Measurements from ENCODE around the gene LRRK1. TPM values are rescaled to one million over a fixed set of nuclear protein-coding genes. Genes with fewer than 3 reads are reported as not detected.

LRRK1 gene
- total RNA-seq, 3 donors from 2014 or later (not counting 1 experiment from before 2014, with no cell fraction given), result 1.2 to 5.5 (median 3.2) TPM

GRCh38 chr15:101100593-101101442 lies 181.7 kb downstream of the LRRK1 start:
- intact Hi-C loops (cut with micrococcal nuclease), result no loop called here
- DNase-seq (no peak), ATAC-seq (no peak)
- Mint-ChIP-seq H3K27ac (no peak overlapping the region), H3K36me3 (no peaks in the 10 kb centered on the region), H3K4me1 (no peaks in the 10 kb centered on the region), H3K27me3 (ENCODE audit: low read depth in 2 of 2) (no peaks in the 10 kb centered on the region), H3K4me3 (no peak overlapping the region), H3K9me3 (no peaks in the 10 kb centered on the region)
- Histone ChIP-seq H3K4me1 (ENCODE audit: control insufficient read depth, insufficient read depth, low read length) (no peaks in the 10 kb centered on the region), H3K36me3 (ENCODE audit: control insufficient read depth, insufficient read depth, low read length) (no peaks in the 10 kb centered on the region), H3K4me3 (ENCODE audit: low read length) (no peak overlapping the region), H3K27me3 (ENCODE audit: control insufficient read depth, insufficient read depth, low read length) (no peaks in the 10 kb centered on the region), H3K27ac (ENCODE audit: low read length) (no peak overlapping the region), H3K9me3 (ENCODE audit: control insufficient read depth, insufficient read depth, low read length) (no peaks in the 10 kb centered on the region)
- 92% methylated on average over 29 of the region's 29 CpGs for WGBS (ENCODE audit: insufficient coverage)
- TF ChIP-seq CTCF (IDR thresholded peaks at IDR 0.05), result no peak

- H3K27ac Mint-ChIP-seq, result no peak overlapping the region
- WGBS (ENCODE audit: insufficient coverage), result 97% methylated on average over 3 of the region's 3 CpGs
- H3K27ac ChIP-seq (ENCODE audit: low read length), result no peak overlapping the region
- intact Hi-C loops (cut with micrococcal nuclease), result no loop called here
- no peaks in the 10 kb centered on the region for H3K4me1 ChIP-seq (ENCODE audit: control insufficient read depth, insufficient read depth, low read length)
- no peak overlapping the region for H3K4me3 ChIP-seq (ENCODE audit: low read length)
- no peaks in the 10 kb centered on the region for H3K4me1 Mint-ChIP-seq
- no peaks in the 10 kb centered on the region for H3K9me3 Mint-ChIP-seq
- no peaks in the 10 kb centered on the region for H3K9me3 ChIP-seq (ENCODE audit: control insufficient read depth, insufficient read depth, low read length)
- DNase-seq, result no peak
- H3K36me3 Mint-ChIP-seq, result no peaks in the 10 kb centered on the region
- H3K27me3 Mint-ChIP-seq (ENCODE audit: low read depth in 2 of 2), result no peaks in the 10 kb centered on the region
- H3K36me3 ChIP-seq (ENCODE audit: control insufficient read depth, insufficient read depth, low read length), result no peaks in the 10 kb centered on the region
- no peak for ATAC-seq
- no peak overlapping the region for H3K4me3 Mint-ChIP-seq
- H3K27me3 ChIP-seq (ENCODE audit: control insufficient read depth, insufficient read depth, low read length), result no peaks in the 10 kb centered on the region
- no peak for TF ChIP-seq CTCF (IDR thresholded peaks at IDR 0.05)
These were observed 182.5 kb downstream of the LRRK1 start for GRCh38 chr15:101101676-101102075.

- Histone ChIP-seq H3K27me3 (ENCODE audit: control insufficient read depth, insufficient read depth, low read length) (no peaks in the 10 kb centered on the region), H3K36me3 (ENCODE audit: control insufficient read depth, insufficient read depth, low read length) (no peaks in the 10 kb centered on the region), H3K9me3 (ENCODE audit: control insufficient read depth, insufficient read depth, low read length) (no peaks in the 10 kb centered on the region), H3K4me3 (ENCODE audit: low read length) (no peak overlapping the region), H3K27ac (ENCODE audit: low read length) (no peak overlapping the region), H3K4me1 (ENCODE audit: control insufficient read depth, insufficient read depth, low read length) (no peaks in the 10 kb centered on the region)
- ATAC-seq, result no peak
- DNase-seq, result no peak
- H3K4me3 Mint-ChIP-seq, result no peak overlapping the region
- H3K4me1 Mint-ChIP-seq, result no peaks in the 10 kb centered on the region
- TF ChIP-seq CTCF (IDR thresholded peaks at IDR 0.05), result no peak
- H3K36me3 Mint-ChIP-seq, result no peaks in the 10 kb centered on the region
- WGBS (ENCODE audit: insufficient coverage), result 90% methylated on average over 4 of the region's 5 CpGs
- intact Hi-C loops (cut with micrococcal nuclease), result no loop called here
- H3K27ac Mint-ChIP-seq, result no peak overlapping the region
- no peaks in the 10 kb centered on the region for H3K27me3 Mint-ChIP-seq (ENCODE audit: low read depth in 2 of 2)
- no peaks in the 10 kb centered on the region for H3K9me3 Mint-ChIP-seq
These were observed 183.6 kb downstream of the LRRK1 start for GRCh38 chr15:101102746-101103145.

- Histone ChIP-seq H3K4me3 (ENCODE audit: low read length) (no peak overlapping the region), H3K36me3 (ENCODE audit: control insufficient read depth, insufficient read depth, low read length) (no peaks in the 10 kb centered on the region), H3K4me1 (ENCODE audit: control insufficient read depth, insufficient read depth, low read length) (no peaks in the 10 kb centered on the region), H3K27ac (ENCODE audit: low read length) (no peak overlapping the region), H3K9me3 (ENCODE audit: control insufficient read depth, insufficient read depth, low read length) (no peaks in the 10 kb centered on the region), H3K27me3 (ENCODE audit: control insufficient read depth, insufficient read depth, low read length) (no peaks in the 10 kb centered on the region)
- intact Hi-C loops (cut with micrococcal nuclease), result no loop called here
- H3K27me3 Mint-ChIP-seq (ENCODE audit: low read depth in 2 of 2), result no peaks in the 10 kb centered on the region
- ATAC-seq, result no peak
- no peaks in the 10 kb centered on the region for H3K36me3 Mint-ChIP-seq
- H3K27ac Mint-ChIP-seq, result no peak overlapping the region
- H3K4me3 Mint-ChIP-seq, result no peak overlapping the region
- no peak for DNase-seq
- H3K9me3 Mint-ChIP-seq, result no peaks in the 10 kb centered on the region
- no peaks in the 10 kb centered on the region for H3K4me1 Mint-ChIP-seq
- TF ChIP-seq CTCF (IDR thresholded peaks at IDR 0.05), result no peak
- WGBS (ENCODE audit: insufficient coverage), result 87% methylated on average over 8 of the region's 8 CpGs
These were observed 184.4 kb downstream of the LRRK1 start for GRCh38 chr15:101103598-101103997.

Measured in natural killer cell (primary cell).